ENCODE data around the gene KCNQ4. TPM values are rescaled to one million over a fixed set of nuclear protein-coding genes. Genes with fewer than 3 reads are reported as not detected.

KCNQ4 gene
- total RNA-seq: under 1 TPM; 0.64 to 0.82 TPM

- peak; percentile 23 for DNase-seq
- H3K27me3 Mint-ChIP-seq: peaks cover 30% of the 10 kb centered on the region
- no peaks in the 10 kb centered on the region for H3K9me3 Mint-ChIP-seq
- peaks cover 3% of the 10 kb centered on the region for H3K36me3 Mint-ChIP-seq
- H3K27ac Mint-ChIP-seq: peak within 1 kb of the TSS; percentile 40
- peaks cover 9% of the 10 kb centered on the region for H3K4me1 Mint-ChIP-seq
- peak within 1 kb of the TSS; percentile 71 for H3K4me3 Mint-ChIP-seq
These were observed at the start of gene KCNQ4 for GRCh38 chr1:40783001-40783905. Gene KCNQ4 (plus strand): TSS chr1:40783787. CDS start chr1:40784094, 307 bp downstream.

GRCh38 chr1:40734882-40735628 is 48.5 kb upstream of the KCNQ4 start:
- peaks cover 18% of the 10 kb centered on the region for H3K36me3 Mint-ChIP-seq
- H3K27ac Mint-ChIP-seq: no peak overlapping the region
- no peak overlapping the region for H3K4me3 Mint-ChIP-seq
- H3K4me1 Mint-ChIP-seq: peaks cover 33% of the 10 kb centered on the region
- no peak for DNase-seq
- no peaks in the 10 kb centered on the region for H3K9me3 Mint-ChIP-seq
- no peaks in the 10 kb centered on the region for H3K27me3 Mint-ChIP-seq

DNA sequence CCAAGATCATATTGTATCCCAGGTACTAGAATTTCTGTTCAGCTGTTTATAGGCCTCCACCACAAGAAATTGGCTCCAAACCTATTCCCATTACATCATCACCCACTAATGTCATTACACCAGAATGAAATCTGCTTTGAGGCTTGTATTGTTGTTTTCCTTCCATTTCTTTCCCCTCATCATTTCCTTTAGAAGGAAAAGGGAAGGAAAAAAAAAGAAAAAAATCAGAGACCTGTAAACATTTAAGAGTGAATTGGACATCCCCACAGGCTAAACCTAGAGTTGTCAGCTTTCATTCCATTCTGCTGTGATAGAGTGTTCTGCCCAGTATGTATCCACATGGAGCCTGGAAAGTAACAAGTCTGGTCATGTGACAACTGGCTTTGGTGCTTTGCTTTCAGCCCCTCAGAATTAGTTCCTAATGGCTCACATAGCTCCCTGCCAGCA is 47.5 kb upstream of the KCNQ4 start:
- Mint-ChIP-seq H3K9me3 (no peaks in the 10 kb centered on the region), H3K4me1 (peaks cover 39% of the 10 kb centered on the region), H3K27me3 (no peaks in the 10 kb centered on the region), H3K36me3 (peaks cover 21% of the 10 kb centered on the region), H3K4me3 (no peak overlapping the region), H3K27ac (no peak overlapping the region)
- no peak for DNase-seq

DNA sequence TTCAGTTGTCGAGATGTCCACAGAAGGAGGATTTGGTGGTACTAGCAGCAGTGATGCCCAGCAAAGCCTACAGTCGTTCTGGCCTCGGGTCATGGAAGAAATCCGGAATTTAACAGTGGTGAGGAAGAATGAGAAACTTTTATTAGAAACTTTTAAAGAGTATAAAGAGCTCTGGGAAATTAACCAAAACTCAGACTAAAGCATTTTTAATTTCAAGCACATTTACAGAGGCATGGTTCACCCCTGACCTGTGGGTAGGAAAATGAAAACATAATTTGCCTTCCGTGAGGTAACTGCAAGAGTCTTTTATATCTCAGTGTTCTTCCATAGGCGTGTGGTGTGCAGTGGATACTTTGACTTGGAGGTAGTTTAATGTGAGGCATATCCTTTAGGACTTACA is 44.8 kb upstream of the KCNQ4 start:
- Mint-ChIP-seq H3K4me3 (no peak overlapping the region), H3K9me3 (no peaks in the 10 kb centered on the region), H3K4me1 (peaks cover 45% of the 10 kb centered on the region), H3K36me3 (peaks cover 41% of the 10 kb centered on the region), H3K27ac (no peak overlapping the region), H3K27me3 (no peaks in the 10 kb centered on the region)
- DNase-seq: no peak

- Mint-ChIP-seq H3K4me3 (no peak overlapping the region), H3K27me3 (no peaks in the 10 kb centered on the region), H3K4me1 (peaks cover 45% of the 10 kb centered on the region), H3K9me3 (no peaks in the 10 kb centered on the region), H3K36me3 (peaks cover 46% of the 10 kb centered on the region), H3K27ac (no peak overlapping the region)
- no peak for DNase-seq
These were observed 44.1 kb upstream of the KCNQ4 start for GRCh38 chr1:40739455-40740008.

DNA sequence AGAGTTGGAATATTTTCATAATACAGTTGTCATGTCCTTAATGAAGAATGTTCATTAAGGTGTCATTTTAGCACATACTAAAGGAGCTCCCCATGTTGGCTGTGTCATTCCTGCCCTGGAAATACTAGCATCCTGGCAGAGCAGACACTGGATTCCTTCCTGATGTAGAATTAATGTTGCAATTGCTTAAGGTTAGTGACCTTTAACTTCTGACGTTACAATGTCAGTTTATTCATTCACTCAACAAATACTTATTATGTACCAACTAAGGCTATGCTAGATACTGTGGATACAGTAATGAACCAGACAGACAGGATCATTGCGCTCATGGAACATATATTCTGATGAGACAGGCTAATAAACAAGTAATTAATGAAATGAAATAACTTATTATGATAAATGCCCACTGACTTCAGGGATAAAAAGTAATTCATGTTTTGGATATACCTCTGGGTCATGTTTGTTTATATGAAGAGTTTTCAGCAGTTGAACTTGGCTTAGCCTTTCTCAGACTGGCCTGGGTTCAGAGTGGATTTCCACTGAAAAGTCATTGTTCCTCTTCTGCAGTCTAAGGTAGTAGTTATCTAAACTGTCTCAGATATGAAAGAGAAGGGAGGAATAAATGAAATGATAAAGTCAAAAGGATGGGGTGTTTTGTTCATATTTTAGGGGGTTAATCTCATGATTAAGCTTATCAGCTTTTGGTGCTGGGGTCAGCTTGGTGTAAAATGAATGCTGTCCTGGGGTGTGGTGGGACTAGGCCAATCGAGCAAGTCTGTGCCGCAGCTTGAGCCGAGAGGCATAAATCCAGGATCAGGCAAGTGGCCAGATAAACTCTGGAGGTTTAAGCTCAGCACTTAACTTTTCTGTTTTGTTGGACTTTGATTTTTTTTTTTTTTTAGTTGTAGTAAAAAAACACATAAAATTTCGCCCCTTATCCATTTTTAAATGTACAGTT is 43.3 kb upstream of the KCNQ4 start:
- Mint-ChIP-seq H3K9me3 (no peaks in the 10 kb centered on the region), H3K4me3 (no peak overlapping the region), H3K27me3 (no peaks in the 10 kb centered on the region), H3K4me1 (peaks cover 47% of the 10 kb centered on the region), H3K36me3 (peaks cover 50% of the 10 kb centered on the region), H3K27ac (peak overlapping the region; percentile 0)
- DNase-seq: no peak

DNA sequence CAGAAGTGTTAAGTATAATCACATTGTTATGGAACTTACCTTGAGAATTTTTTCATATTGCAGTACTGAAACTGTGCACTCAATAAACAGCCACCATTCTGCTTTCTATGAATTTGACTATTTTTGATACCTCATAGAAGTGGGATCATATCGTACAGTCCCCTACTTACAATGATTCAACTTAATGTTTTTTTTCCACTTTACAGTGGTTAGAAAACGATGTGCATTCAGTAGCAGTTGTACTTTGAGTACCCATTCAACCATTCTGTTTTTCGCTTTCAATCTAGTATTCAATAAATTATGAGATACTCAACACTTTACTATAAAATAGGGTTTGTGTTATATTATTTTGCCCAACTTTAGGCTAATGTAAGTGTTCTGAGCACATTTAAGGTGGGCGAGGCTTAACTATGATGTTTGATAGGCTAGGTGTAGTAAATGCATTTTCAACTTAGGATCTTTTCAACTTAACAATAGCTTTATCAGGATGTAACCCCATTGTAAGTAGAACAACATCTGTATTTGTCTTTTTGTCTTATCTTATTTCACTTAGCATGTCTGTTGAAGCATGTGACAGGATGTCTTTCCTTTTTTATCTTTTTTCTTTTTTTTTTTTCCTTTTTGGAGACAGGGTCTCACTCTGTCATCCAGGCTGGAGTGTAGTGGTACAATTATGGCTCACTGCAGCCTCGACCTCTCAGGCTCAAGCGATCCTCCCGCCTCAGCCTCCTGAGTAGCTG is 42.4 kb upstream of the KCNQ4 start:
- H3K4me3 Mint-ChIP-seq: no peak overlapping the region
- H3K27ac Mint-ChIP-seq: no peak overlapping the region
- DNase-seq: no peak
- H3K27me3 Mint-ChIP-seq: no peaks in the 10 kb centered on the region
- H3K4me1 Mint-ChIP-seq: peaks cover 50% of the 10 kb centered on the region
- no peaks in the 10 kb centered on the region for H3K9me3 Mint-ChIP-seq
- peaks cover 58% of the 10 kb centered on the region for H3K36me3 Mint-ChIP-seq

DNA sequence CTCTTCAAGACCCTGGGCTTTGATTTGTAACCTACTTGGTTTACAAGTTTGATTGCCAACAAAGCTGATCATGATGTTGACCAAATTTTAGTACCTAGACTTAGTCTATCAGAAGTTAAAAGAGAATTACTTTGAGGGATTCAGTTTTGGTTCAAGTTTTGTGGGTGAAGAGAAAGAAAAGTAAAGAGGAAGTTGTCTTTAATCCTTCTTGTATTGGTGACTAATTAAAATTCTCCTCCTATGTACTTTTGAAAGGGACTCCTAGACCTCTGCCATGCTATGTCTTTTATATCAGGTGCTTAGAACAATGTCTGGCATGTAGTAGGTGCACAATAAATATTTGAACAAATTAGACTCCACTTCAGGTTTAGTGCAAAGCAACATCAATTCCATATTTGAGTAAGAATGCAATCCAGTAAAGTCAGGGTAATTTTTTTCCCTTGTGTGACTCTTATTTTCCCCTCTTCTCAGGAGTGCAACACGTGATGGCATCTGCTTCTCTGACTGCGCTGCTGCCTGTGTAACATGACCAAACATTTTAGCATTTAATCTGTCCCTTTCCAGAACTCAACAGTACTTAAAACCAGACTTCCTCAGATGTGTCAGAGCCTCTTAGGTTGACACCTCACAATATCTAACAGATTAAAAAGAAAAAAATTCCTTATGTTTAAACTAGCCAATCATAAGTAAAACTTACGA is 41.1 kb upstream of the KCNQ4 start:
- peaks cover 56% of the 10 kb centered on the region for H3K4me1 Mint-ChIP-seq
- H3K4me3 Mint-ChIP-seq: no peak overlapping the region
- H3K36me3 Mint-ChIP-seq: peaks cover 64% of the 10 kb centered on the region
- no peaks in the 10 kb centered on the region for H3K9me3 Mint-ChIP-seq
- H3K27me3 Mint-ChIP-seq: no peaks in the 10 kb centered on the region
- no peak for DNase-seq
- peak overlapping the region; percentile 76 for H3K27ac Mint-ChIP-seq

GRCh38 chr1:40743452-40743851 is 40.1 kb upstream of the KCNQ4 start:
- peaks cover 56% of the 10 kb centered on the region for H3K4me1 Mint-ChIP-seq
- no peak for DNase-seq
- peaks cover 69% of the 10 kb centered on the region for H3K36me3 Mint-ChIP-seq
- H3K27me3 Mint-ChIP-seq: no peaks in the 10 kb centered on the region
- H3K4me3 Mint-ChIP-seq: no peak overlapping the region
- H3K27ac Mint-ChIP-seq: no peak overlapping the region
- H3K9me3 Mint-ChIP-seq: no peaks in the 10 kb centered on the region

DNA sequence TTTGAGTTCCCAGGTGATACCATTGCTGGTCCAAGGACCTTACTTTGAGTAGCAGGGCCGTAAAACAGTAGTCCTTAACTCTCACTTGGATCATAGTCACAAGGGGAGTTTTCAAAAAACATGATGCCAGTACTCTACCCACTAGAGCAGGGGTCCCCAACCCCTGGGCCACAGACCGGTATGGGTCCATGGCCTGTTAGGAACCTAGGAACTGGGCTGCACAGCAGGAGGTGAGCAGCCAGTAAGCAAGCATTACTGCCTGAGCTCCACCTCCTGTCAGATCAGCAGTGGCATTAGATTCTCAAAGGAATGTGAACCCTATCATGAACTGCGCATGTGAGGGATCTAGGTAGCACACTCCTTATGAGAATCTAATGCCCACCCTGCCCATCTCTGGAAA is 39.7 kb upstream of the KCNQ4 start:
- no peak overlapping the region for H3K4me3 Mint-ChIP-seq
- no peak overlapping the region for H3K27ac Mint-ChIP-seq

GRCh38 chr1:40745176-40745575 is 38.4 kb upstream of the KCNQ4 start:
- Mint-ChIP-seq H3K27ac (no peak overlapping the region), H3K9me3 (no peaks in the 10 kb centered on the region), H3K27me3 (no peaks in the 10 kb centered on the region), H3K4me1 (peaks cover 50% of the 10 kb centered on the region), H3K4me3 (no peak overlapping the region), H3K36me3 (peaks cover 68% of the 10 kb centered on the region)
- DNase-seq: no peak

More for the DNA sequence above, 39.7 kb upstream of the KCNQ4 start:
- Mint-ChIP-seq H3K4me1 (peaks cover 54% of the 10 kb centered on the region), H3K36me3 (peaks cover 70% of the 10 kb centered on the region), H3K27me3 (no peaks in the 10 kb centered on the region), H3K9me3 (no peaks in the 10 kb centered on the region)
- no peak for DNase-seq

GRCh38 chr1:40746344-40747090 is 37.1 kb upstream of the KCNQ4 start:
- Mint-ChIP-seq H3K4me3 (no peak overlapping the region), H3K27ac (no peak overlapping the region), H3K27me3 (no peaks in the 10 kb centered on the region), H3K4me1 (peaks cover 46% of the 10 kb centered on the region), H3K36me3 (peaks cover 67% of the 10 kb centered on the region), H3K9me3 (no peaks in the 10 kb centered on the region)
- no peak for DNase-seq

Data from activated naive CD8-positive, alpha-beta T cell treated with anti-CD3 and anti-CD28 coated beads for 36 hours (primary cell).